CD4-positive, alpha-beta T cell treated with Interleukin-10 for 1 hour (primary cell): Measurements from ENCODE around the gene NAE1.
"Not testable (repeated sequence)": the region's sequence is repeated elsewhere in the genome, so short reads cannot be mapped to it uniquely, and the experiment has no call there.

Source experiments
- DNase-seq: peaks from one replicate; pipeline ENCODE4 v3.0.0-alpha.2; 2020

NAE1 gene

DNA sequence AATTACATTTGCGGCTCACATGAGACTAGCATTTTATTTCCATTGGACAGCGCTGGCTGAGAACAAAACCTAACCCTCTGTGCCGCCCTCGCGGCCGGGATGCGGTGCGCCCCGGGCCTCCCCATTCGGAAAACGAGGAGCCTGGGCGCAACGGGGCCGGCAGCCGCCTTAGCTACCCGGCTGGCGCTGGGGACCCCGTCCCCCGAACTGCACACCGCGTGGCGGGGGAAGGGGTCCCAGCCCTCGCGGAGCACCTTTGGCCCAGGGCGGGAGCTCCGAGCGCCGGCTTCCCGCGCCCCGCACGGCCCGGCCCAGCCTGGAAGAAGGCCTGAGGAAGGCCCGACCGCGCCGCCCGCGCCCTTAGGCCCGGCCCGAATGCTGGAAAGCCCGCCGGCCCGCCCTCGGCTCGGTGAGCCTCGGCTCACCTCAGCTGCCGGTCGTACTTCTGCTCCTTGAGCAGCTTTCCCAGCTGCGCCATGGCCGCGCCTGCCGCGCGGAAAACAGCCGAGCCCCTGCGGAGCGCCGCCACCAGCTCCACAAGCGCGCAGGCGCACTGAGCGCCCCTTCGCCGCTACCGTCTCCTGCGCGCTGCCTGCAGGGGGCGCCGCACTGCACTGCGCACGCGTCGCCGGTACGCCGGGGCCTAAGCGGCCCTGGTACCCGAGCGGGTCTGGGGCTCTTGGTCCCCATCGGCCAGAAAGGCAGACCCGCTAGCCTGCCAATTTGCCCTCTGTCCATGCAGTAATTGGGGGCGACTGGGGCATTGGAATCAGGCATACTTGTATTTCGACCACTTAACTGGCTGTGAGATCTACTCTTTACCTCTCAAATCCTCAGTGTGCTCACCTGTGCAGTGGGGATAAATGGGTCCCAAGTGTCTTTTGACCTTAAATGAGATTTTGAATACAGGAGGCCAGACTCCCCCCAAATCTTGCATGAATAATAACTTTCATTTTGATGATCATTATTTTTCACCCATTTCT, at the start of gene NAE1:
Gene NAE1, minus strand, starts transcription at position 555 of the 983 bp plus-strand sequence. Its CDS starts 77 bp downstream, at position 478.
- peak; percentile 91 for DNase-seq

DNA sequence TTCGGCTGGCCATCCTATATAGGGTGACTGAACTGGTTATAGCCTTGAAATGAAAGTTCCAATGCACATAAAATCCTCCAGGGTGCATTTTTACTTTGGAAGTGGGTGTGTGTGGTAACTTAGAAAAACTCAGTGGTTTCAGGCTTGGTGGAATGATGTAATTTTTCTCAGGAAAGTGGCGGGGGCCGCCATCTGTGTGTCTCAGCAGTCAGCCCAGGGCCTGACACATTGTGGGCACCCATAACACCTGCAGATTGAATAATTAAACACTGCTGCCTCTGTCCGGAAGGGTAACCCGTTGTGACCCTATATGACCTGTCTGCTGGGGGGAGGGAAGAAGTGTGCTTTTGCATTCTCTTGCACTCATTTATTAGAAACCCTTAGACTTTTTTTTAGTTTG, 47.3 kb upstream of the NAE1 start:
- no peak for DNase-seq

DNA sequence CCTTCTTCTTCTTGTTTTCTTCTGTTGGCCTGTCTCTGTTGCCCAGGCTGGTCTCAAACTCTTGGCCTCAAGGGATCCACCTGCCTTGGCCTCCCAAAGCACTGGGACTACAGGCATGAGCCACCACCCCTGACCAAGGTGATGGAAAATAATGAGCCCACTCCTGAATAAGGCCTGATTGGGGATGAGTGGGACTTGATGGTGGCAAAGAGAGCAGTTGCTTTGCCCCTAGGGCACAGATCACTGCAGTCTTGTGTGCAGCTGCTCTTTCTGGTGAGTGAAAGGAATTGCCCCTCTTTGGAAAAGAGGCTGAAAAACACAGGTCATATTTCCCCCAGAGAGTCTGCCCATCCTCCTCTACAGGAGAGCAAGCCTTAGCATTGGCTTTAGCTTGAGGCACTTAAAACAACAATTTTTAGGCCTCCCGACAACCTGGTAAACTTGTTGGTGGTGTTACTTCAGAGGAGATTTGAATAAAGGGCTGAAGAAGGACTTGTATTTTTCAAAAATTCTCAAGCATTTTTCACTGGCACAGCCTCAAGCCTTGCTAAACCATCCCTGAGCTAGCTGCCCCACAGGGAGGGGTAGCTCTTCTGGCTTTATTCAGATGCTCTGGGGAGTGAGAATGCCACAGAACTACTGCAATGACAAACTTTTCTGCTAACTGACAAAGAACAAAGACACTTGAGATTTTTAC, 43.5 kb upstream of the NAE1 start:
- DNase-seq = peak; percentile 7

DNA sequence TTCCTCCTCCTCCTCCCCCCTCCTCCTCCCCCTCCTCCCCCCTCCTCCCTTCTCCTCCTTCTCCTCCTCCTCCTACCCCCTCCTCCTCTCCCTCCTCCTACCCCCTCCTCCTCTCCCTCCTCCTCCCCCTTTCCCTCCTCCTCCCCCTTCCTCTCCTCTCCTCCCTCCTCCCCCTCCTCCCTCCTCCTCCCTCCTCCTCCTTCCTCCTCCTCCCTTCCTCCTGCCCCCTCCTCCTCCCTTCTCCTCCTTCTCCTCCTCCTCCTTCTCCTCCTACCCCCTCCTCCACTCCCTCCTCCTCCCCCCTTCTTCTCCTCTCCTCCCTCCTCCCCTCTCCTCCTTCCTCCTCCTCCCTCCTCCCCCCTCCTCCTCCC, 42.9 kb upstream of the NAE1 start:
- no peak for DNase-seq

DNA sequence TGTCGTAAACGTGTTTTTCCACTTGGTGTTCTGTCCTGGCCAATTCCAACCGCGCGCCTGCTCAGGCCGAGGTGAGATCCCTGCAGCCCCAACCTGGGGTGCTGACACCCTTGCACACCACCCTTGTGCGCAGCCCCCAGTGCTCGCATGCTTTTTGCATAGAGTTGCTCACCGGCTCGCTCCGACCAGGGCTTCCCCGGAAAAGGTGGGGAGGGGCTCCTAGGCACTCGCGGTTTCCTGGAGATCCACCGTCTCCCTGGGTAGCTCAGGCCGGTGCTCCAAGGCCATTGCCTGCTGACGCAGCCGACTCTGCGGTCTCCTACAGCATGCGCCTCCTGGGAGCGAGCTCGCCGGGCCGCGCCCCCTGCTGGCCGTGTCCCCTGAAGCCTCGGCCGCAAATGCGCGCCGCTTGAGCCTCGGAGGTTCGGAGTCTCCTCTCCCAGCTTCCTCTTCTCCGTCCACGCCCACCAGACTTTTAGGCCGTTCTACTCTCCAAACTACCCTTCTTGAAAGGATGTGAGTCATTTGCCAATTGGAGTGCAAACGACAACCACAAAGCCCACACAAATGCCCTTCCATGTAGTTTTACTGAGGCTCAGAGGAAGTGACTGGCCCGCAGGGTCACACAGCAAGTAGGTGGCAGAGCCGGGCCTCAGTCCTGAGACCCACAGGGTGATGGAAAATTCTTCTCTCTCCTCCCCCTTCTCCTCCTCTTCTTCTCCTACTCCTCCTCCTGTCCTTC, 42.3 kb upstream of the NAE1 start:
- peak; percentile 88 for DNase-seq

DNA sequence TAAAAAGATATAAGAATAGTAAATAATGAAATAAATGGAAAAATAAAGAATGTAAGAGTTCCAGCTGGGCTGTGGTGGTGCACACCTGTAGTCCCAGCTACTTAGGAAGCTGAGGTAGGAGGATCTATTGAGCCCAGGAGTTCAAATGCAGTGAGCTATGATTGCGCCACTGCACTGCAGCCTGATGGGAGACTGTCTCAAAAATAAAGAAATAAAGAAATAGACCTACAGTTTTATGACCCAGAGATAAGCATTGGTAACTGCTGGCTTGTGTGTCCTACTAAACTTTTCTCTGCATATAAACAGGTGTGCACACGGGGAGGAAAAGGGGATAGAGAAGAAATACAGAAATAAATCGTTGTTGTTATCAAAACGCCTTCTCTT, 41.8 kb upstream of the NAE1 start:
- no peak for DNase-seq

DNA sequence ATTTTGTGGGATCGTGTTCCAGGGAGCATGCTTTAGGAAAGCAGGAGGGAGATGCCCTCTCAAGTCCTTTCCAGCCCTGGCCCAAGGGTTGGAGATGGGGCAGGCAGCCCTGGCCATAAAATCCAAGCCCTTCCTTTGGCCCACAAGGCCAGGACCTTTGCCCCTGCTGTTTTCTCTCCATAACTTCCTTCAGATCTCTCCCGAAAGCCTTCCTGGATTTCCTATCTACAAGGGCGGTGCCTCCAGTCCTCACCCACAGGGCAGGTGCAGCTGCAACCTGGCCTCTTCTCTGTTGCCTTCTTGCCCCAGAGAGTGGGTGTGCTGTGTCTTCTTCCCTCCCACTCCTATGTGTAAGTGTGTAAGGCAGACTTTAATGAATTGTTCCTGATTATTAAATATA, 41.1 kb upstream of the NAE1 start:
- no peak for DNase-seq

DNA sequence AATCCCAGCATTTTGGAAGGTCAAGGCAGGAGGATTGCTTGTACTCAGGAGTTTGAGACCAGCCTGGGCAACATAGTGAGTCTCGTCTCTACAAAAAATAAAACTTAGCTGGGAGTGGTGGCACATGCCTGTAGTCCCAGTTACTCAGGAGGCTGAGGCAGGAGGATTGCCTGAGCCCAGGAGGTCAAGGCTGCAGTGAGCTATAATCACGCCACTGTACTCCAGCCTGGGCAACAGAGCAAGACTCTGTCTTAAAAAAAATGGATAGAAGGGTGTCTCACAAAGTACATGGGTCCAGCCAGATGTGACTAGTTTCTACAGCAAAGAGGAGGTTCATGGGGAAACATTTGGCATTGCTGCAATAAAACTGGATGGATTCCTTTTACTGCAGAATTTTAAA, 40.6 kb upstream of the NAE1 start:
- not testable (repeated sequence) for DNase-seq

DNA sequence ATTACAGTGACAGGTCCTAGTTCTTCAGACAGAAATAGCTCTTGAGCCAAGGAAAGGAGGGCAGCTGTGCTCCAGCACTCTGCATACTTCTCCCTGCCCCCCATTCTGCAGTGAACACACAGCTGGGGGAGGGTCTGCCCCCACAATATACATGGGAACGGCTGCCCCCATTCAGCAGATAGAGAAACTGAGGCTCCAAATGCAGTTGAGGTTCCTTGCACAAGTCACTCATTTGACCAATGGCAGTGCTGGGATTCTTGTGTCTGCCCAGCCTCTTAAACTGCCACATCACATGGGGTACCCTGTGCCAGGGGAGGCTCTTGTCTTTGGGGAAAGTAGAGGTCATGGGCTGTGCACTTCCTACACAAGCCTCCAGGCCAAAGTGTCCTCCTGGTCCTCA, 38.6 kb upstream of the NAE1 start:
- DNase-seq = no peak

DNA sequence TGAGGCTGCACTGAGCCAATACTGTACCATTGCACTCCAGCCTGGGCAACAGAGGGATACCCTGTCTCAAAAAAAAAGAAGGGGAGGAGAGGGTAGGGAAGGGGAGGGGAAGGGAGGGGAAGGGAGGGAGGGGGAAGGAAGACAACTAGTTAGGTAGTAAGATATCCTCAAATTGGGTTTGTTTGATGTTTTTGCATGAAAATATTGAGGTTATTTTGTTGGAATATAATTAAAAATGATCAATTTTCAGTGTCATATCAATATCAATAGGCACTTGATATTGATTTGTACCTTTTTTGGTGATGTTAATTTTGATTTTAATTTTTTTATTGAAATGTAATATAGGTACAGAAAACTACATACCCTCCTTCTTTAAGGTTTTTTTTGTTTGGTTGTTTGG, 32.9 kb upstream of the NAE1 start:
- no peak for DNase-seq

DNA sequence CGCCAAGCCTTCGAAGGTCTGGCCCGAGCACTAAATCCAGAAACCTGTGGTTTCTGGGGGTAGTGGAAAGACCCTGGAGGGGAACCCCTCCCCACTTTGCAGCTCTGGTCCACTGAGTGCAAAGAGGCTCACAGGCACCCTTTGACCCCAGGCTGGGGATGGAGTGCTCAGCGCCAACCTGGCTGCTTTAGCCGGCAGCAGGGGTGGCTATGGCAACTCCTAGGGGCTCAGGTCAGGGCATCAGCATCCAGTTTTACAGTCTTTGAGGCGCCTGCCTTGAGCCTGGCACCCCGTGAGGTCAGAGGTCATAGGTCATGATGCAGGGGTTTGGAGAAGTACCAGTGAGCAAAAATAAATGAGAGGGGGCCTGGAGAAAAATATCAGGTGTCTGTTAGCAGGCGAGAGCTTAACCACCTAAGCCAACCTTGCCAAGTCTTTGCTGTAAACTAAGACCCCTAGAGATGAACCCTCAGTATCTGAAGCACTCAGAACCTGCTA, 31.3 kb upstream of the NAE1 start:
- DNase-seq = no peak

DNA sequence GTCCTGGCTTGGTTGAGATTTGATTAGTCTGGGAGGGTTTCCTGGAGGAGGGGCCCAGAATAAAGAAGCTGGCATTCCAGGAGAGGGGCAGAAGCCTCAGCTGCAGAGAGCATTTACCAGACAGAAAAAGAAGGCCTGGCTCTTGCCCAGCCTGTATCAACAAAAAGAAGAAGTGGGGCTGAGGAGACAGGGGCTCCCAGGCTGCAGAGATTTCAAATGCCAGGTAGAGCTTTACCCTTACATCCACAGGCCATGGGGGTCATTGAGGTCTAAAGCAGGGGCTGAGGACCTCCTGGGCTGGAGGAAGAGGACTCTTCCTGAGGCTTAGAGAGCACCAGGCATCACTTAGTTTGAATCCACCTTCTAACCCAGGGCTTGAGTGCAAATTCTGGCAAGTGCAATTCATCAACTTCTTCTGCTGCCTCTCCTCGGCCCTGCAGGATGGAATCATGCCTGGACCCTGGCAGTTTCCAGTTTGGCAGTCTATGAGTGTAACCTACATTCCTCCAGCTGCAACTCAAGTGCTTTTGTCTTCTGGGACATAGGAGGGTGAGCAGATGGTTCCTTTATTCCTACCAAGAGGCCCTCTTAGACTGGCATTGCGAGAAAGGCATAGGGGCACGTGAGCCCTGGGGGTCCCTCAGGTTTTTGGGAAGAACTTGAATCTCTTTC, 28.8 kb upstream of the NAE1 start:
- DNase-seq = no peak

DNA sequence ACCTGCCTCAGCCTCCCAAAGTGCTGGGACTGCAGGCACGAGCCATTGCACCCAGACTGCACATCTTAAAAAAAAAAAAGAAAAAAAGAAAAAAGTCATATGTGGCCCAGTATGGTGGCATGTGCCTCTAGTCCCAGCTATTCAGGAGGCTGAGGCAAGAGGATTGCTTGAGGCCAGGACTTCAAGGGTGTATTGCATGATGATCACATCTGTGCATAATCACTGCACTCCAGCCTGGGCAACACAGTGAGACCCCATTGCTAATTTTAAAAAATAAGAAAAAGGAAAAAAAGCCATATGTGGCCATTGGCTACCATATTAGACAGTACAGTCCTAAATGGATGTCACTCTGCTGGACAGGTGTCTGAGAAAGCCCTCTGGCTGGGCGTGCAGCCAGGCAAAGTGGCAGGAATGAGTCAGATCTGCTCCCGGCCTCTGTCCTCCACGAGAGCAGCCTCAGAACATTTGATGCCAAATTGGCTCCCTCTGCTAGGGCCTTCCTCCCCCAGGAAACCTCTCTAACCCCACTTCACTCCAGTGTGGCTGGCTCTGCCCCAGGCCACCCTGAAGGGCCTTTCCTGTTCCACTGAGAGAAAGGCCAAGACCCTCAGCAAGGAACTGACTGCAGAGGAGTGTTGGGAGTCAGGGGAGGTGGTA, 28.1 kb upstream of the NAE1 start:
- DNase-seq = no peak

DNA sequence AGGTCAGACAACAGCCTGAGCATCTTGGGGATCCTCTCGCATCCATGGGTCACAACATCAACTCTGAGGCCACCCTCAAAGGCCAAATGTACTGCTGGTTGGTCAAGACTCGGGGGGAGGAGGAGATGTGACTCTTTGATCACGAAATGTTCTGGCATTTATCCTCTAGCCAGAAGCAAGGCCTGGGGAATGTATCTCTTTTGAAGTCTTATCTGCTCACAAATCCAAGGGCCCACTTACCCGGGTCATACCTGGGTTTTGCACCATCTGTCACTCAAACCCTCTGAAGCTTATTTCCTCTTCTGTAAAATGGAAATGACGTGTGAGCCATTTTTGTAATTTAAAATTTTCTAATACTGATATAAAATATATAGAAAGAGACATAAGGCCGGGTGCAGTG, 26.7 kb upstream of the NAE1 start:
- no peak for DNase-seq

DNA sequence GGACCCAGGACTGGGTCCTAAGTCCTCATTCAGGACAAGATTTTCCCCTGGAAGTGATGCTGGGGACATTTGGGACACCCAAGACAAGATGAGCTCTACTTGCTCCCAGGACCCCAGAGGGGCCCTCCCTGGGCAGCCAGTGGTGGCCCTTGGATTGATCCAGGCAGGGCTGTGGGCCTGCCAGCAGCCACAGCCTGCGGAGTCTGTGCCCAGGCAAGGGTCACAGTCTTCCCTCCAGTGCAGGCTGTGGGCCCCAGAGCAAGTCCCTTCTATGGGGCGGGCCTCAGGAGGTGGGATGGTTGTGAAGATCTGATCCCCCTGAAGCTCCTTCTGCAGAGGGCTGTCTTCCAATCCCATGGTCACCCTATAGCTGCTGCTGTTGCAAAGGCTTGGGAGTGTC, 26.0 kb upstream of the NAE1 start:
- DNase-seq = no peak

DNA sequence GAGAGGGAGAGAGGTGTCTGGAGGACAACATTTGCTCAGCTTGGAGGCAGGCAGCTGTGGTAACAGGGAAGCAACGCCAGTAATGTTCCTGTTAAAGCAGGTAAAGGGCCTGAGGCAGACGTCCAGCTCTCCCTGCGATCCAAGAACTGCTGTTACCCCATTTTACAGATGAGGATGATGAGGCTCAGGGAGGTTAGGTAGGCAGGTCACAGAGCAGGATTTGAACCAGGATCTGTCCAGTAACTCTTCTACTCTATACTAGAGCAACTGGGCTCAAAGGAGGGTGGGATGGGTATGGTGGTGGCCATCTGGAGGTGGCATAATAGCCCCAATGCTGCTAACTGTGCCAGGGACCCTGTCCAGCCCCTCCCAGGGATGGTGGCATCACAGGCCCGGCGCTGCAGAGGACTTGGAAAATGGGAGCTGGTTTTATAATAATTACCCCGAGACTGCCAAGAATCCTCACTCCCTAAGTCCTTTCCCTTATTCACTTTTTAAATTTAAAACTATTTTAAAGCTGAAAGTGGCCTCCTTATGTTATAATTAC, 25.5 kb upstream of the NAE1 start:
- no peak for DNase-seq

DNA sequence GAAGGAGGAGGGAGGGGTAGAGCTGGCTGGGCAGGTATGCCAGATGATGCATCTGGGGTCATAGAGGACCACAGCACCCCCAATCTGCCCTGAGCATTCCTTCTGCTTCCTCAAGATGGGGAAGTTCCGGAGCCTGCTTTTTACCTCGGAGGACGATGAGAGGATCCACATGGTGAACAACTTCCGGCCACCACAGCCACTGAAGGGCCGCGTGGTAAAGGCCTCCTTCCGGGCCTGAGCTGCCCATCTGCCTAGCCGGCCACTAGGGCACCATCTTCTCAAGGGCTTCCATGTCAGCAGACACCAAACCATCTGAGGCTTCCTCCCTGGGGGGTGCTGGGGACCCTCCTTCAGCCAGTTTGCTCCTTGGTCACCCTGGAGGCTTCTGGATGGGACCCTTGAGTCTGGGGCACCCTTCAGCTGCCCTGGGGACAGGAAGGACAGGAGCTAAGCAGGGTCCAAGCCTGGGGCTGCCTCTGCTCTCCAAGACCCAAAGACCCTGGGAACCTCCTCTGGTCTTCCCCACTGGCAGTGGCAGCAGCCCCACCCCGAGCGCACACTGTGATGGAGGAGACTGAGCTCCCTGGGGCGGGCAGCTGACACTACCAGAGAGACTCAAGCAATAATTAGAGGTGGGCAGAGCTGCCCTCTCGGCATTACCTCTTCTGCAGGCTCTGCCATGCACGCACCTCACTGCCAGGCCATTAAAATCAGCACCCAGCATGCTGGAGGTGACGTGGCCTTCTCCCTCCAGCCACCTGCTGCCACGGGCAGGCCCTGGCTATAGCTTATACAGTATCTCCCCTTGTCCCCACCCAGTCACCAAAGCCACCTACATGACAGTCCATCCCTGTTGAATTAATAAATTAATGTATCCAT, 22.7 kb upstream of the NAE1 start:
- no peak for DNase-seq

DNA sequence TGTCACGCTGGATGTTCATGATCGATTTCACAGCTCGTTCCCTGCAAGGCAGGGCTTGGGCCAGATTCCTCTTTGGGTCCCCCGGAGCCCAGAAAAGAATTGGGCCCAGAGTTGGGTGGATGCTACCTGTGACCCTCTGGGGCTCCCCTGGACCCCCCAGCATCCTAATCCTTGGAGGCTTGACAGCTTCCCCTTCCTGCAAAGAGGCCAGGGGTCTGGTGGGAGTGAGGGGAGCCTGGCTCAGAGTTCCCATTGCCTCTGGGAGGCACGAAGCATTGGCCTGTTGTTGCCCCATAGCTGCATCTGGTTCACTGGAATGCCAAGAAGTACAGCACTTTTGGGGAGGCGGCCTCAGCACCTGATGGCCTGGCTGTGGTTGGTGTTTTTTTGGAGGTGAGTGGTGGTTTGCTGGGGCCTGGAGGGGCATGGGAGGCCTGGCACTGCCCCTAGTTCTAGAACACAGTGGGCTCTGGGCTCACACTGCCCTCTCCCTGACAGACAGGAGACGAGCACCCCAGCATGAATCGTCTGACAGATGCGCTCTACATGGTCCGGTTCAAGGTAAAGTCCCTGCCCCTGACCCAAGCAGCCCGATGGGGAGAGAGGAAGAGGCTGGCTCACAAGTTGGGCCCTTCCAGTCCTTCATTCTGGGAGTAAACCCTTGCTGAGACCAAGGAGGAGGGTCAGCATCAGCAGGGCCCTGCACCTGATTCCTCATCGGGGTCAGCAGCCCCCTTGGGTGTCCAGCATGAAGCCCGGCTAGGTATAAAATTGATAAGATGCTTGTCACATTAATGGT, 20.6 kb upstream of the NAE1 start:
- no peak for DNase-seq

DNA sequence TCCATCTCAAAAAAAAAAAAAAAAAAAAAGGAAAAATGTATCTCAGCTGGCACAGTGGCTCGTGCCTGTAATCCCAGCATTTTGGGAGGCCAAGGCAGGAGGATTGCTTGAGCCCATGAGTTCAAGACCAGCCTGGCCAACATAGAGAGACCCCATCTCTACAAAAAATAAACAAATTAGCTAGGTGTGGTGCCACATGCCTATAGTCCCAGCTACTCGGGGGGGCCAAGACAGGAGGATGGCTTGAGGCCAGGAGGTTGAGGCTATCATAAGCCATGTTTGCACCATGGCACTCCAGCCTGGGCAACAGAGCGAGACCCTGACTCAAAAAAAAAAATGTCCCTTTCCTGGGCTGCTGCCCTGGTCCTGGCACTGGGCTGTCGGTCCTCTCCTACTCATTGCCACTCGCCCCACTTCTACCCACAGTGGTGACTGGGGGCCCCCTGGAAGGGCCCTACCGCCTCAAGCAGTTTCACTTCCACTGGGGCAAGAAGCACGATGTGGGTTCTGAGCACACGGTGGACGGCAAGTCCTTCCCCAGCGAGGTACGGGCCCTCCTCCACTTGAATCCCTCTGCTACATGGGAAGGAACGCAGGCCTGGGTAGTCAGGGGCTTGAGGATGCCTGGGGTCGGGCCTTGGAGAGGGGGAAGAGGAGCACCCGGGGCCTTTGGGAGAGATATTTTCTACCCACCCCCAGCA, 19.5 kb upstream of the NAE1 start:
- no peak for DNase-seq
